ENCODE data around the gene ITLN2. TPM values are rescaled to one million over a fixed set of nuclear protein-coding genes. Genes with fewer than 3 reads are reported as not detected.
"Not testable (repeated sequence)": the region's sequence is repeated elsewhere in the genome, so short reads cannot be mapped to it uniquely, and the experiment has no call there.

The ITLN2 gene
- total RNA-seq, 1 experiment from 2014 or later, result 0.20 TPM

- no peaks in the 10 kb centered on the region for H3K9me3 ChIP-seq (ENCODE audit: control insufficient read depth in 1 of 2, insufficient read depth in 1 of 2, low read depth in 1 of 2, low read length in 2 of 2)
- H3K4me1 ChIP-seq (ENCODE audit: control insufficient read depth in 1 of 2, insufficient read depth in 2 of 2, low read length in 2 of 2), result no peaks in the 10 kb centered on the region
- H3K27me3 ChIP-seq (ENCODE audit: insufficient read depth, low read length), result no peaks in the 10 kb centered on the region
- no peak overlapping the region for H3K27ac ChIP-seq (ENCODE audit: low read depth, low read length)
- no peak overlapping the region for H3K4me2 ChIP-seq (ENCODE audit: low read length)
- CTCF ChIA-PET, result no interaction called here
- TF ChIP-seq ELF1 (IDR thresholded peaks at IDR 0.05; ENCODE audit: borderline replicate concordance, low read depth), result no peak
- TF ChIP-seq, protein P1, sequence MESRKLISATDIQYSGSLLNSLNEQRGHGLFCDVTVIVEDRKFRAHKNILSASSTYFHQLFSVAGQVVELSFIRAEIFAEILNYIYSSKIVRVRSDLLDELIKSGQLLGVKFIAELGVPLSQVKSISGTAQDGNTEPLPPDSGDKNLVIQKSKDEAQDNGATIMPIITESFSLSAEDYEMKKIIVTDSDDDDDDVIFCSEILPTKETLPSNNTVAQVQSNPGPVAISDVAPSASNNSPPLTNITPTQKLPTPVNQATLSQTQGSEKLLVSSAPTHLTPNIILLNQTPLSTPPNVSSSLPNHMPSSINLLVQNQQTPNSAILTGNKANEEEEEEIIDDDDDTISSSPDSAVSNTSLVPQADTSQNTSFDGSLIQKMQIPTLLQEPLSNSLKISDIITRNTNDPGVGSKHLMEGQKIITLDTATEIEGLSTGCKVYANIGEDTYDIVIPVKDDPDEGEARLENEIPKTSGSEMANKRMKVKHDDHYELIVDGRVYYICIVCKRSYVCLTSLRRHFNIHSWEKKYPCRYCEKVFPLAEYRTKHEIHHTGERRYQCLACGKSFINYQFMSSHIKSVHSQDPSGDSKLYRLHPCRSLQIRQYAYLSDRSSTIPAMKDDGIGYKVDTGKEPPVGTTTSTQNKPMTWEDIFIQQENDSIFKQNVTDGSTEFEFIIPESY (IDR thresholded peaks at IDR 0.05; ENCODE audit: extremely low read depth, insufficient replicate concordance, low read length), result no peak
- no peak for TF ChIP-seq JUND (IDR thresholded peaks at IDR 0.05)
- TF ChIP-seq POLR2A (IDR thresholded peaks at IDR 0.05; ENCODE audit: borderline replicate concordance, extremely low read depth, insufficient read depth, insufficient read length), result no peak
- TF ChIP-seq EZH2 (IDR thresholded peaks at IDR 0.05), result no peak
- TF ChIP-seq MAX (IDR thresholded peaks at IDR 0.05), result no peak
- H3K79me2 ChIP-seq (ENCODE audit: insufficient read depth, low read length), result no peaks in the 10 kb centered on the region
- POLR2A ChIA-PET, result no interaction called here
- BruUV-seq (replicated peaks), result no TSS peak
- intact Hi-C loops (cut with micrococcal nuclease), result no loop called here
- H2AFZ ChIP-seq (ENCODE audit: low read depth, low read length, poor library complexity, severe bottlenecking), result no peak overlapping the region
- no peak overlapping the region for H3K4me3 ChIP-seq (replicated peaks in 1 of 2; ENCODE audit: low read depth in 1 of 2, low read length in 2 of 2)
- H4K20me1 ChIP-seq (ENCODE audit: insufficient read depth), result no peaks in the 10 kb centered on the region
- H3K36me3 ChIP-seq (ENCODE audit: control insufficient read depth in 1 of 2, insufficient read depth in 2 of 2, low read length in 2 of 2), result no peaks in the 10 kb centered on the region
- no peak for ATAC-seq
- RAD21 ChIA-PET (ENCODE audit: low non-redundant PET in 1 of 2, low total read pairs in 2 of 2, uncharacterized antibody in 2 of 2, unreplicated experiment in 2 of 2), result no interaction called here
- no peaks in the 10 kb centered on the region for H3K9me2 ChIP-seq (ENCODE audit: insufficient read depth)
- DNase-seq (ENCODE audit: low read depth, low spot score), result no peak
- no peak overlapping the region for H3K9ac ChIP-seq (ENCODE audit: low read length)
Measured at GRCh38 chr1:160916666-160917065, 37.9 kb downstream of the ITLN2 start.

- H3K27ac ChIP-seq (ENCODE audit: low read depth, low read length); H3K4me3 ChIP-seq (replicated peaks in 1 of 2; ENCODE audit: low read depth in 1 of 2, low read length in 2 of 2); H3K9me2 ChIP-seq (ENCODE audit: insufficient read depth); ATAC-seq; RAD21 ChIA-PET (ENCODE audit: low non-redundant PET in 1 of 2, low total read pairs in 2 of 2, uncharacterized antibody in 2 of 2, unreplicated experiment in 2 of 2); H3K9me3 ChIP-seq (ENCODE audit: control insufficient read depth in 1 of 2, insufficient read depth in 1 of 2, low read depth in 1 of 2, low read length in 2 of 2); CTCF ChIA-PET; H3K9ac ChIP-seq (ENCODE audit: low read length); H4K20me1 ChIP-seq (ENCODE audit: insufficient read depth); H3K4me1 ChIP-seq (ENCODE audit: control insufficient read depth in 1 of 2, insufficient read depth in 2 of 2, low read length in 2 of 2); BruUV-seq (replicated peaks); H3K36me3 ChIP-seq (ENCODE audit: control insufficient read depth in 1 of 2, insufficient read depth in 2 of 2, low read length in 2 of 2); H2AFZ ChIP-seq (ENCODE audit: low read depth, low read length, poor library complexity, severe bottlenecking); DNase-seq (ENCODE audit: low read depth, low spot score); POLR2A ChIA-PET; H3K79me2 ChIP-seq (ENCODE audit: insufficient read depth, low read length); intact Hi-C loops (cut with micrococcal nuclease); H3K27me3 ChIP-seq (ENCODE audit: insufficient read depth, low read length); H3K4me2 ChIP-seq (ENCODE audit: low read length): not testable (repeated sequence)
Measured at GRCh38 chr1:160913229-160913628, 41.4 kb downstream of the ITLN2 start.

Data from HCT116 (cell line).